H1 (cell line): ENCODE results near the gene CYGB. TPM values are rescaled to one million over a fixed set of nuclear protein-coding genes. Genes with fewer than 3 reads are reported as not detected.

Experiments
- CTCF ChIA-PET: fragments of 300-600 bp; sonication (Branson Sonifier 250); formaldehyde crosslinking; loops from one replicate; lab custom pipeline; 2021; ENCODE audit not compliant: partially characterized antibody; lab: Charles Lee
- POLR2A ChIA-PET: fragments of 300-600 bp; sonication (Branson Sonifier 250); formaldehyde crosslinking; loops from one replicate; lab custom pipeline; 2021; ENCODE audit warnings: inconsistent platforms; ENCODE audit not compliant: partially characterized antibody; lab: Charles Lee
- DNase-seq, 2 experiments: peaks; one replicate each; pipeline versions ENCODE4 v3.0.0 to v3.0.0-alpha.2; 2010 to 2022; ENCODE audit warnings: low spot score in 2 of 2, low read depth in 1 of 2, mixed read lengths in 1 of 2
- FAIRE-seq: peaks from 2 replicates; lab custom pipeline; 2011; peaks lifted over from hg19 to GRCh38; lab: Jason Lieb, UNC
- H2AFZ ChIP-seq: 2 replicates; pipeline ENCODE4 v1.8.1; 2012; ENCODE audit warnings: low read length, inconsistent platforms
- H2AK5ac ChIP-seq: 2 replicates; pipeline ENCODE4 v1.6.1; 2013; ENCODE audit warnings: low read depth, low read length
- H2BK120ac ChIP-seq: replicated peaks from 2 replicates; pipeline ENCODE3; 2013; ENCODE audit warnings: low read depth, low read length, inconsistent platforms
- H2BK12ac ChIP-seq: 2 replicates; pipeline ENCODE4 v1.6.1; 2013; ENCODE audit warnings: low read depth, low read length
- H2BK15ac ChIP-seq: 2 replicates; pipeline ENCODE4 v1.6.1; 2013; ENCODE audit warnings: low read length
- H2BK20ac ChIP-seq: 2 replicates; pipeline ENCODE4 v1.6.1; 2013; ENCODE audit warnings: low read length
- H2BK5ac ChIP-seq: 2 replicates; pipeline ENCODE4 v1.6.1; 2013; ENCODE audit warnings: low read depth, low read length
- H3K14ac ChIP-seq: 2 replicates; pipeline ENCODE4 v1.6.1; 2013; ENCODE audit warnings: inconsistent platforms; ENCODE audit not compliant: insufficient read length
- H3K18ac ChIP-seq: 2 replicates; pipeline ENCODE4 v1.6.1; 2013; ENCODE audit warnings: low read length; ENCODE audit errors: extremely low read depth
- H3K23ac ChIP-seq: 2 replicates; pipeline ENCODE4 v1.6.1; 2013; ENCODE audit warnings: inconsistent platforms; ENCODE audit not compliant: insufficient read length
- H3K23me2 ChIP-seq: 2 replicates; pipeline ENCODE4 v1.6.1; 2013; ENCODE audit warnings: low read depth, low read length
- H3K27ac ChIP-seq: 2 replicates; pipeline ENCODE4 v1.6.1; 2011; ENCODE audit warnings: low read depth, low read length, inconsistent platforms
- H3K27me3 ChIP-seq, 4 experiments: replicated peaks in 1 of 4; 1 replicate in 1 of 4; 2 replicates in 3 of 4; pipeline versions ENCODE4 v1.6.1 to v1.8.1; 2011 to 2013; ENCODE audit warnings: low read length in 3 of 4, mild to moderate bottlenecking in 3 of 4, inconsistent platforms in 2 of 4, mixed read lengths in 2 of 4, moderate library complexity in 1 of 4; ENCODE audit not compliant: control insufficient read depth in 3 of 4, insufficient read depth in 3 of 4; ENCODE audit errors: extremely low read depth in 1 of 4
- H3K36me3 ChIP-seq, 4 experiments: 2 replicates each; pipeline versions ENCODE4 v1.6.1 to v1.8.1; 2011 to 2013; ENCODE audit warnings: mild to moderate bottlenecking in 4 of 4, low read length in 3 of 4, moderate library complexity in 2 of 4, control low read depth in 1 of 4, inconsistent platforms in 1 of 4; ENCODE audit not compliant: insufficient read depth in 4 of 4, control insufficient read depth in 2 of 4
- H3K4ac ChIP-seq: replicated peaks from 2 replicates; pipeline ENCODE3; 2013; ENCODE audit warnings: low read length, low read depth, mixed read lengths, inconsistent platforms; ENCODE audit not compliant: insufficient read length
- H3K4me1 ChIP-seq, 4 experiments: replicated peaks in 1 of 4; 1 replicate in 1 of 4; 2 replicates in 3 of 4; pipeline versions ENCODE4 v1.6.1 to v1.8.1; 2011 to 2013; ENCODE audit warnings: low read length in 3 of 4, inconsistent platforms in 2 of 4, mixed read lengths in 1 of 4; ENCODE audit not compliant: insufficient read depth in 4 of 4, control insufficient read depth in 3 of 4
- H3K4me2 ChIP-seq, 2 experiments: 2 replicates each; pipeline versions ENCODE4 v1.6.1 to v1.8.1; 2011 to 2013; ENCODE audit warnings: low read depth in 2 of 2, low read length in 2 of 2, control low read depth in 1 of 2, inconsistent platforms in 1 of 2, mild to moderate bottlenecking in 1 of 2; ENCODE audit not compliant: insufficient read depth in 1 of 2
- H3K4me3 ChIP-seq, 4 experiments: fragments of 200-600, 300-600 bp in 1 of 4; sonication (generic), shearing (Covaris generic), sonication (Bioruptor Twin) in 1 of 4; 2 replicates each; pipeline versions ENCODE4 v1.5.1 to v1.8.1; 2011 to 2016; ENCODE audit warnings: low read length in 4 of 4, low read depth in 3 of 4, control low read depth in 2 of 4, inconsistent platforms in 2 of 4, mild to moderate bottlenecking in 2 of 4, mixed read lengths in 1 of 4, moderate library complexity in 1 of 4; ENCODE audit not compliant: insufficient read depth in 2 of 4; ENCODE audit errors: extremely low read depth in 1 of 4
- H3K56ac ChIP-seq: replicated peaks from 2 replicates; pipeline ENCODE3; 2013; ENCODE audit warnings: low read depth, mild to moderate bottlenecking, mixed read lengths, low read length, inconsistent platforms; ENCODE audit not compliant: insufficient read length
- H3K79me1 ChIP-seq: 2 replicates; pipeline ENCODE4 v1.6.1; 2013; ENCODE audit warnings: low read depth, low read length, control low read depth
- H3K79me2 ChIP-seq, 2 experiments: 2 replicates each; pipeline versions ENCODE4 v1.6.1 to v1.8.1; 2012 to 2013; ENCODE audit warnings: low read length in 2 of 2, mild to moderate bottlenecking in 2 of 2, inconsistent platforms in 1 of 2; ENCODE audit not compliant: insufficient read depth in 2 of 2, control insufficient read depth in 1 of 2
- H3K9ac ChIP-seq, 4 experiments: replicated peaks in 1 of 4; 1 replicate in 1 of 4; 2 replicates in 3 of 4; pipeline versions ENCODE4 v1.6.1 to v1.8.1; 2011 to 2013; ENCODE audit warnings: low read depth in 3 of 4, low read length in 3 of 4, control low read depth in 2 of 4, mild to moderate bottlenecking in 2 of 4, moderate library complexity in 2 of 4, inconsistent platforms in 1 of 4; ENCODE audit errors: extremely low read depth in 1 of 4
- H3K9me3 ChIP-seq, 2 experiments: 2 replicates each; pipeline versions ENCODE4 v1.6.1 to v1.8.1; 2012 to 2013; ENCODE audit warnings: mild to moderate bottlenecking in 2 of 2, moderate library complexity in 2 of 2, control low read depth in 1 of 2, inconsistent platforms in 1 of 2, low read depth in 1 of 2, low read length in 1 of 2, mixed read lengths in 1 of 2; ENCODE audit not compliant: insufficient read depth in 2 of 2
- H4K20me1 ChIP-seq, 2 experiments: replicated peaks in 1 of 2; 2 replicates each; pipeline versions ENCODE3 to v1.8.1; 2011 to 2013; ENCODE audit warnings: inconsistent platforms in 2 of 2, low read length in 2 of 2, mild to moderate bottlenecking in 1 of 2; ENCODE audit not compliant: insufficient read depth in 2 of 2, control insufficient read depth in 1 of 2
- H4K5ac ChIP-seq: 2 replicates; pipeline ENCODE4 v1.6.1; 2013; ENCODE audit warnings: low read length, low read depth, mixed read lengths, inconsistent platforms; ENCODE audit not compliant: insufficient read length
- H4K8ac ChIP-seq: 2 replicates; pipeline ENCODE4 v1.8.0; 2013; ENCODE audit warnings: mild to moderate bottlenecking, moderate library complexity, low read length, inconsistent platforms; ENCODE audit not compliant: insufficient read depth; ENCODE audit errors: extremely low read depth
- H4K91ac ChIP-seq: replicated peaks from 2 replicates; pipeline ENCODE3; 2013; ENCODE audit warnings: low read length, mixed read lengths, inconsistent platforms; ENCODE audit not compliant: insufficient read length
- ASH2L ChIP-seq: fragments of 200-600, 300-600 bp; sonication (generic); IDR thresholded peaks from one replicate; pipeline ENCODE4 v1.7.1; 2017; ENCODE audit warnings: low read length
- SRF ChIP-seq: IDR thresholded peaks from 2 replicates; pipeline ENCODE4 v1.6.1; 2011; ENCODE audit warnings: mild to moderate bottlenecking, low read depth, low read length, moderate library complexity
- WGBS, 2 experiments: shearing (Covaris generic) in 1 of 2; methylation state at CpG; one replicate each; pipeline versions ENCODE4 v1.1.6 to v1.1.7; 2013 to 2015; ENCODE audit warnings: low lambda C conversion rate in 2 of 2, mixed read lengths in 2 of 2, inconsistent platforms in 1 of 2, low coverage in 1 of 2, missing lambda C conversion rate in 1 of 2; ENCODE audit not compliant: insufficient replicate concordance in 2 of 2, insufficient coverage in 1 of 2, insufficient read length in 1 of 2; ENCODE audit errors: extremely low coverage in 1 of 2, missing lambda C conversion rate in 1 of 2; 5-methylcytosine and 5-hydroxymethylcytosine counted together
- polyA plus RNA-seq, 7 experiments: library from polyadenylated mRNA; depleted of rRNA in 3 of 7; stranded (reverse) in 5 of 7; unstranded in 2 of 7; fragments of >200 nt in 5 of 7; fragments of 200-250 nt in 2 of 7; gene quantifications; 1 replicate in 5 of 7; 2 replicates in 1 of 7; 4 replicates in 1 of 7; pipeline versions ENCODE4 v1.2.1 to v1.2.3, GENCODE V29; 2011 to 2013; ENCODE audit warnings: missing spikeins in 2 of 7, mixed read lengths in 2 of 7
- total RNA-seq: library from RNA; stranded (reverse); fragmentation: NEBNext Ultra II Directional; extraction: Animal tissue kit (Norgen Biotek cat#: 25700); gene quantifications from 2 replicates; pipeline ENCODE4 v1.2.1, GENCODE V29; 2021

CYGB gene
- total and polyA plus RNA-seq, 2 of the 8 experiments (the other 6 are each of a cell fraction or from before 2014, with no cell fraction given) = 2.7 to 3.7 TPM

- H3K14ac ChIP-seq = no peak overlapping the region
- peaks cover 0 to 6% of the 10 kb centered on the region in 2 experiments; a peak in 2 of 4 replicates for H3K79me2 ChIP-seq
- H2BK15ac ChIP-seq = no peak overlapping the region
- H3K23ac ChIP-seq = no peak overlapping the region
- H4K91ac ChIP-seq = no peak overlapping the region
- no peak overlapping the region for H3K4ac ChIP-seq
- H2AK5ac ChIP-seq = no peak overlapping the region
- no peak overlapping the region for H4K8ac ChIP-seq
- 53% methylated on average over 15 of the region's 17 CpGs; no CpG with 5 or more reads in 1 of the 2 experiments for WGBS, 2 experiments
- H3K18ac ChIP-seq = no peak overlapping the region
- FAIRE-seq (no peak), DNase-seq (no peak)
- peak overlapping the region; percentile 62 to 82 (median 76) for H3K4me3 ChIP-seq
- ChIA-PET POLR2A (interaction anchor here (1.2 to 3.8 kb wide), 5 partner anchors 11 to 58 kb away, joined by 3 to 15 read pairs (median 4); partner anchors contain the start of gene PRCD), CTCF (interaction anchor here (1.1 to 20.2 kb wide), 8 partner anchors 21 to 114 kb away, joined by 3 to 446 read pairs (median 8); partner anchors contain the start of gene AANAT)
- peaks cover 11 to 39% (median 34%) of the 10 kb centered on the region in 4 experiments for H3K4me1 ChIP-seq
- H2BK20ac ChIP-seq = no peak overlapping the region
- peaks cover 7% of the 10 kb centered on the region; the same call in 1 of the 2 replicates for H3K23me2 ChIP-seq
- H3K27me3 ChIP-seq = no peaks in the 10 kb centered on the region
- H3K79me1 ChIP-seq = peaks cover 12% of the 10 kb centered on the region
- H2BK12ac ChIP-seq = no peak overlapping the region
- no peak overlapping the region for H2BK120ac ChIP-seq
- no peak overlapping the region for H4K5ac ChIP-seq
- H3K56ac ChIP-seq = no peak overlapping the region
- peaks cover 4 to 23% of the 10 kb centered on the region in 2 experiments for H4K20me1 ChIP-seq
- TF ChIP-seq SRF (no peak), ASH2L (no peak)
- no peaks in the 10 kb centered on the region for H3K9me3 ChIP-seq
- H3K36me3 ChIP-seq = no peaks in the 10 kb centered on the region
- H2BK5ac ChIP-seq = no peak overlapping the region
- H3K4me2 ChIP-seq = peak overlapping the region; percentile 81 to 85
- peak overlapping the region in 2 of 4 experiments; percentile 56 to 64; a peak in 3 of 7 replicates for H3K9ac ChIP-seq
- no peak overlapping the region for H2AFZ ChIP-seq
- no peak overlapping the region for H3K27ac ChIP-seq
Observed at GRCh38 chr17:76500074-76500746, 37.3 kb downstream of the CYGB start.
